Muscle of back (tissue), 11 donors: Measurements from ENCODE around the gene CMKLR1. TPM values are rescaled to one million over a fixed set of nuclear protein-coding genes. Genes with fewer than 3 reads are reported as not detected.
A peak's percentile ranks its signal among the peaks of the same experiment; 100 is the strongest.

Experiments
- DNase-seq, 3 donors: peaks; one replicate each; pipeline versions ENCODE4 v3.0.0 to v3.0.0-alpha.2; 2013
- polyA plus RNA-seq, 10 donors: library from polyadenylated mRNA; unstranded; fragments of 120-200 nt; gene quantifications; one replicate each; pipeline ENCODE4 v1.2.1, GENCODE V29; 2013; ENCODE audit not compliant: insufficient read length in 10 of 10

Gene CMKLR1
- polyA plus RNA-seq, 10 donors: 3.3 to 6.6 (median 5.0) TPM

DNA sequence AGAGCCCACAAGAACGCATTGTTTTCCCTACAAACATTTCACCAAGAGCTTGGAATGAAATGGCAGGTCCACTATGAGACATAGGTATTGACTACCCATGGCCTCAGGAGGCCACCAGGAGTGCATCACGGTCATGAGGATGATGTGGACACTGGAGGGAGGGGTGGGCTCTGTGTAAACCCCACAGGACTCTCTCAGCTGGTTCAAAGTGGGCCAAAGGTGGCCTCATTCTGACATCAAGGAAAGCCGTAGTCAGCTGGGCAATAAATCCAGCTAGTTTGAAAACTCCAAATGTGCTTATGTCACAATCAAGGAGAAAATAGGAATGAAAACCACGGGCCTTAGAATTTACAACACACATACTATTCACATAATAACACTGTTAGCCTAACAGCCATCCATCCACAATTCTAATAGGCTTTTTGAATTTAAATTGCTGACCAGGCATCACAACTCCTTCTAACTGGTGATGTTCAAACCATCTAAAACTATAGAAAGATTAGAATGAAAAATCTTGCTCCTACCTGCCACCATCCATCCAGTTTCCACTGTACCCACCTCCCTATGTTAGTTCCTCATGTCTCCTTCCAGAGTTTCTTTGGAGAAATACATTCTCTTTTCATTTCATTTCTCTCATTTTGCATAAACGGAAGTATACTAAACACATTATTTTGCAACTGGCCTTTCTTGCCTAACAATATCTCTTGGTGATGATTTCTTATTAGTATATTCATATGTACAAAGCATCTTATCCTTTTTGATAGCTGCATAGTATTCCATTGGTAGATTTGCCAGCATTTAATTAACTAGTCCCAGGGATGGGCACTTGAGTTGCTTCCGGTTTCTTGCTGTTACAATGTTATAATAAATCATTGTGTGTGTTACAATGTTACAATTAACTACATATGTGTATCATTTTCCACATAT is 21.5 kb downstream of the CMKLR1 start:
- no peak for DNase-seq

- DNase-seq: no peak
Measured at GRCh38 chr12:108316176-108317086, 22.7 kb downstream of the CMKLR1 start.

DNA sequence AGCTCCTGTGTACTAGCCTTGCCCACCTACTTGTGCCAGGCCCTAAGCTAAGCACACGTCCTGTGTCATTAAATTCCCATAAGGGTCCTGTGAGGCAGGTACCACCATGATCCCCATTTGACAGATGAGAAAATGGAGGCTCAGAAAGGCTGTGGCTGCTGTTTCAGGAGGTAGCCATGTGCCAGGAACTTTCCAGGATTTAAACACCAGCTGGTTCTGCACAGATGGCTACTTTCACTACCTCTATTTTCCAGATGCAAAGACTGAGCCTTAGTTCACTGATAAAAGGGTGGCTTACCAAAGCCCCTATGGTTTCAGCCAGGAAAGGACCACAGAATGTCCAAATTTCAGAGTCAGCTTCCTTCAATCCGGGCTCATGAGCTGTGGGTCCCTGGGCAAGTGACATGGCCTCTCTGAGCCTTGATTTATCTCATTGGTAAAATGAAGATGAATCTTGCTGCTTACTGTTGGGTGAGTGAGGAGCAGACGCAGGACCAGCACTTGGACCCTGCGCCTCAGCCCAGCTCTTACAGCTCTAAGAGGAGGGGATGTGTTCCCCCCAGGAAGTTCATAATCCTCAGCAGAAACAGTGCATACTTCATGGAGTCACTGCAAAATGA is 23.5 kb downstream of the CMKLR1 start:
- no peak for DNase-seq

DNA sequence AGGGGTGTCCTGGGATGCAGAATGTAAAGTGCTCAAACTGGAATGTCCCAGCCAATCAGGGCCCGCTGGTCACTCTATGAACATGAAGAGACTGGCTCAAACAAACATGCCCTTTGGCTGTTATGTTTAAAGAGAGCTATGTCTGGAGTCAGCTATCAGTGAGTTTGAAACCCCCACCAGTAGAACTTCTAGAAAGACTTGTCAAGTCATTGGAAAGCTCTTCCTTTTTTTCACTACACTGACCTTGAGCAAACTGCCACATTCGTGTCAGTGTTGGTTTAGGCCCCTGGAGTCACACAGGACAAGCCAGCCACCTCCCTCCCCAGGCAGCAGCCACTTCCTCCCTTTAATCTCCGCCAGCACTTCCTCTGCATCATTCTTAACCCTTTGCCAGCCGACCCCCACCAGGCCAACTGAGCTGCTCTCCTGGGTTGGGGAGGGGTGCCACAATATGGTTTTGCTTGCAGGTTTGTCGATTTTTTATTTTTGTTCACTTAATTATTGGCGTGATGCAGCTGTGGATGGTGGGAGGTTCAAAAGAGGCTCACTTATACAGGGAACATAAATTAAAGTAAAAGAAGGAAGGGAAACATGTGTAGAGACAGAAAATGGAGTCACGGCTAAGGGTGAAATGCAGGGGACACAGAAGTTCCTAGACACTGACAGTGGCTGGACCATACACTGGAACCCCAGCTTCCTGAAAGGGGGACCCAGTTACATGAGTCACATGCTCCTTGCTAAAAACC is 25.3 kb downstream of the CMKLR1 start:
- no peak for DNase-seq

- DNase-seq: no peak
Measured at GRCh38 chr12:108313241-108313605, 25.9 kb downstream of the CMKLR1 start.

DNA sequence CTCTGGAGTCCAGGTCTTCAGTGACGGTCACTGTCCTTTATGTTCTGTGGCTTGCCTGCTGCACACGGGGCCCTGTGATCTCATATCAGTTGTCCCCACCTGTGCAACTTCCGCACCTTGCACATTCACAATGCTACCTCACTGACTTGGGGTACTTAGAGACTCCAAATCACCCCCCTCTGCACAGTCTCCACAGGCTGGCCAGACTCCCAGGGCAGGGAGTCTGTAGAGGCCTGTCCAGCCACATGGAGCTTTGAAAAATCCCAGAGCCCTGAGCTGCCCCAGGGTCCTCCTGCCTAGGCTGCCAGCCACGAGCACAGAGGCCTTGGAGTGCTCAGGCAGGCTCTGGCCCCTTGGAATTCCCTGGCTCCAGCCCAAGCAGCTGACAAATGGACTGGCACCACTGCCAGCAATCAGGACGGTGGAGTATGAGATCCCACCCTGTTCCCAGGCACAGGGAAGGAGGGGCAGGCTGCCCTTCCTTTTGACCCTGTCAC is 26.4 kb downstream of the CMKLR1 start:
- DNase-seq: peak; percentile 64 to 70 (median 66)

- DNase-seq: no peak
Measured at GRCh38 chr12:108312073-108312659, 26.9 kb downstream of the CMKLR1 start.

DNA sequence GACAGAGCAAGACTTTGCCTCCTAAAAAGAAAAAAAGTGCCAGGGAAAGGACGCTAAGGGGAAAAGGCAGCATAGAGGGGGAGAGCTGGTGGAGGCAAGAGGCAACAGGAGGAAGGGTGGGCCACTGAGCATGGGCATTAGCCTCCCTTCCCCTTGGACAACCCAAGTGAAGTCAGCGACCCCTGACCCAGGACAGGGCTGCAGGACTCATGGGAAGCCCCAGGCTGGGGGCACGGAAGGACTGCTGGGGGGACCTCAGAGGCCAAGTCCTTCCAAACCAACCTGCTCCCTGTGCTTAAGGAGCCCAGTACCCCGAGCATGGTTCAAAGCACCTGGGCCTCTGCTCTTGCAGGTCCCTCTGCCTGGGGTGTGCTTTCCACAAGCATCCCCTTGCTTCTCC is 27.5 kb downstream of the CMKLR1 start:
- DNase-seq: no peak

GRCh38 chr12:108310489-108310888 is 28.6 kb downstream of the CMKLR1 start:
- DNase-seq: peak in 2 of 3 donors; percentile 69 to 86

DNA sequence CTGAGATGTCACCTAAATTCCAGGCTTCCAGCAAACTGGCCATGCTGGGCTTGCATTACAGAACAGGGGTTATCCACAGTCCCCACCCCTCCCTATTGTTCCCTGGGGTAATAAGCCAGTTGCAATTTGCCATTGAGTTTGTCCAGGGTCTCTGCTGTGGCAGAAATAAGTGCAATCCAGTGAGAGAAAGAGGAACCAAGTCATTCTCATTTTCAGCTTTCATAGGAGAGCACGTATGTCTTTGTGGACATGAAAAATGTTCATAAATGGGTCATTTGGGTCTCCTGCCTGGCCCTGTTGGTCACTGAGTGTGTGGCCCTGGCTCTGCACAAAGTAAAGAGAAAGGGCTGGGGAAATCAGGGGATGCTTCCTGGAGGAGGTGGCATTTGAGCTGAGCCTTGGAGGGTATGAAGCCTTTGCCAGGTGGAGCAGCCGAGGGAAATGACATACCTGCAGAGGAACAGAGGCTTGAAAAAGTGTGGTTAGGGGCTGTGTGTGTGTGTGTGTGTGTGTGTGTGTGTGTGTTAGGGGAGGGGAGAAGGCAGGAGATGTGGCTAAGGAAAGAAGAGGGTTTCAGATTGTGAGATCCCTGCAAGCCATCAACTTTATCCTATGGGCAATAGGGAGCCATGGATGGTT is 29.3 kb downstream of the CMKLR1 start:
- DNase-seq: no peak

DNA sequence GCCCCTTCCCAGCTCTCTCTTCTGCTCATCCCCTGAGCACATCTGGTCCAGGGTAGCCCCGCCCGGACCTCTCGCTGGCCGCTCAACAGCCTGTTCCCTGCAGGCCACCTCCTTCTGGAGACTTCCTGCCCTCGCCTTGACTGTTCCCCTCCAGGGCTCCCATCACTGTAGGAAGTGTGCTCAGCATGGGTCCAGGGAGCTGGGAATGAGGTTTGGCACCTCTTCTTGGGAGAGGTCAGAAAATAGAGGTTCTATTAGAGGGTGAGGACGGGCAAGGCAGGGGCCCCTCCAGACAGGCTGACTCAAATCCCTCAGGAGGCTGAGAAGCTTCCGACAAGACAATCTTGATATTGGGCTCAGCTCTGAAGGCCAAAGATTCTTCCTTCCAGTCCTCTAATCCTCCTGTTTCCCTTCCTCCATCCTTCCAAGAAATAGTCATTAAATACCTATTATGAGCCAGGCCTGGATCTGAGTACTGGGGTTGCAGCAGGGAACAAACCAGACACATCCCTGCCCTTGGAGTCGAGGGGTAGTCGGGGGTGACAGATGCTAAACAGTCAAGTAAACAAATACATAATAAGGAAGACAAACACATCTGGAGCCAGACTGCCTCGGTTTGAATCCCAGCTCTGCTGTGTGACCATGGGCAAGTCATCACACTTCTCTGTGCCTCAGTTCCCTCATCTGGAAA is 30.6 kb downstream of the CMKLR1 start:
- peak in 1 of 3 donors; percentile 75 for DNase-seq

- no peak for DNase-seq
Measured at GRCh38 chr12:108307006-108307405, 32.1 kb downstream of the CMKLR1 start.

DNA sequence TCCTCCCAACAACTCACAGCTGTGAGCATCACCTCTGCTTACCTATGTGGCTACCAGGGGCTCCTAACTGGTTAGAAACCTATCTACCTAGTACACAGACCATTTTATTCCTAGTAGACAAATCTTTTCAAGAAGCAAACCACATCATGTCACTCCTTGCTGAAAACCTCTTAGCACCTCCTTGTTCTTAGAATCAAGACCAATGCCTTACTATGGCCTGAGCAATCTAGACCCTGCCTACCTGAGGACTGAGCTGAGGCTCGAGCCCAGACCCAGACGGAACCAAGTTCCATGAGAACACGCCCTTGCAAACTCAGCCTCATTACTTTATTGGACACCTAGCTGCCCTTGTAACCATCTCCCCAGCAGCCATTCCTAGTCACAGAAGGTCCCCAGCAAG is 32.6 kb downstream of the CMKLR1 start:
- no peak for DNase-seq

DNA sequence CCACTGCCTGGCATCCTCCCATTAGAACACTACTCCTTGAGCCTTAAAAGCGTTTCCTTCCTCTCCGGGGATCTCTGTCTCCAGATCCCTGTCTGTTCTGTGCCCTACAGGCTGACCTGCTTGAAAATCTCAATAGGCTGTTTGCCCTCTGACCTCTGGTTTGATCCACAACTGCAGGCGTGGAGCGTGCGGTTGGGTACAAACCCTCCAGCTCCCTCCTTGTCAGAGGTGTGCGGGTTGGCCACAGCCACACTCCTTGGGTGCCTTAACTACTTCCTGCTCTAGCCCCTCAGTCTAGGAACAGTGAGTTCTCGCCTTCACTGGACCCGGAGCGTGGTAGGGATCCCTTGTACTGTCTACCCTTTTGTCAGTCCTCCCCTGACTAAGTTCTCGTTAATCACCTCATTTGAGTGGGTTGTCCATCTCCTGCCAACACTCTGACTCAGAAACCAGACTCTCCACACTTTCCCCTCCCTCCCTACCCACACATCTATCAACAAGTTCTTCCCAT is 33.1 kb downstream of the CMKLR1 start:
- no peak for DNase-seq

GRCh38 chr12:108305520-108305919 is 33.6 kb downstream of the CMKLR1 start:
- peak; percentile 74 to 93 (median 85) for DNase-seq

- DNase-seq: no peak
Measured at GRCh38 chr12:108304633-108305032, 34.5 kb downstream of the CMKLR1 start.

- DNase-seq: no peak
Measured at GRCh38 chr12:108303703-108304102, 35.4 kb downstream of the CMKLR1 start.

- peak in 2 of 3 donors; percentile 87 to 95 for DNase-seq
Measured at GRCh38 chr12:108302403-108303311, 36.5 kb downstream of the CMKLR1 start.
